CD14-positive monocyte (primary cell): Measurements from ENCODE around the gene SETD6. TPM values are rescaled to one million over a fixed set of nuclear protein-coding genes. Genes with fewer than 3 reads are reported as not detected.

ENCODE experiments used
- DNase-seq, 3 donors: peaks; one replicate each; pipeline ENCODE4 v3.0.0-alpha.2; 2011 to 2022
- H2AFZ ChIP-seq: 2 replicates; pipeline ENCODE4 v1.6.0; 2012; ENCODE audit warnings: mild to moderate bottlenecking, low read depth, low read length, inconsistent platforms; ENCODE audit not compliant: insufficient read depth, poor library complexity, severe bottlenecking
- H3K27ac ChIP-seq, 2 donors: 1 replicate in 1 of 2; 2 replicates in 1 of 2; pipeline ENCODE4 v1.5.1; 2012 to 2013; ENCODE audit warnings: low read length in 2 of 2, control low read depth in 1 of 2, inconsistent platforms in 1 of 2, low read depth in 1 of 2, mild to moderate bottlenecking in 1 of 2
- H3K27me3 ChIP-seq, 2 donors: one replicate each; pipeline versions ENCODE4 v1.6.0 to v1.6.1; 2011 to 2013; ENCODE audit warnings: low read length in 2 of 2; ENCODE audit not compliant: control insufficient read depth in 2 of 2, insufficient read depth in 2 of 2
- H3K36me3 ChIP-seq, 2 donors: replicated peaks in 1 of 2; 1 replicate in 1 of 2; 2 replicates in 1 of 2; pipeline versions ENCODE4 v1.5.1 to v1.6.1; 2012 to 2013; ENCODE audit warnings: low read length in 2 of 2, control low read depth in 1 of 2, inconsistent platforms in 1 of 2, mild to moderate bottlenecking in 1 of 2; ENCODE audit not compliant: insufficient read depth in 2 of 2, control insufficient read depth in 1 of 2
- H3K4me1 ChIP-seq, 2 donors: 1 replicate in 1 of 2; 2 replicates in 1 of 2; pipeline versions ENCODE4 v1.5.1 to v1.6.1; 2012 to 2013; ENCODE audit warnings: low read length in 2 of 2, control low read depth in 1 of 2, inconsistent platforms in 1 of 2, mild to moderate bottlenecking in 1 of 2, moderate library complexity in 1 of 2; ENCODE audit not compliant: insufficient read depth in 2 of 2, control insufficient read depth in 1 of 2
- H3K4me2 ChIP-seq: replicated peaks from 2 replicates; pipeline ENCODE3; 2012; ENCODE audit warnings: low read length, moderate library complexity, mild to moderate bottlenecking; ENCODE audit not compliant: poor library complexity, severe bottlenecking; ENCODE audit errors: extremely low read depth
- H3K4me3 ChIP-seq, 3 experiments: fragments of 200-600 bp in 1 of 3; sonication (generic) in 1 of 3; replicated peaks in 1 of 3; 1 replicate in 2 of 3; 2 replicates in 1 of 3; pipeline ENCODE4 v1.5.1; 2011 to 2013; ENCODE audit warnings: low read length in 3 of 3, mild to moderate bottlenecking in 3 of 3, control low read depth in 2 of 3, low read depth in 2 of 3, inconsistent platforms in 1 of 3, moderate library complexity in 1 of 3
- H3K79me2 ChIP-seq: 2 replicates; pipeline ENCODE4 v1.6.0; 2012; ENCODE audit warnings: mild to moderate bottlenecking, control low read depth, inconsistent platforms, low read length, moderate library complexity; ENCODE audit not compliant: insufficient read depth
- H3K9ac ChIP-seq: 2 replicates; pipeline ENCODE4 v1.6.0; 2017; ENCODE audit warnings: low read length, mild to moderate bottlenecking; ENCODE audit not compliant: insufficient read depth, poor library complexity, severe bottlenecking
- H3K9me3 ChIP-seq, 2 donors: replicated peaks in 1 of 2; 1 replicate in 1 of 2; 2 replicates in 1 of 2; pipeline versions ENCODE4 v1.5.1 to v1.6.1; 2012 to 2013; ENCODE audit warnings: low read length in 2 of 2, control low read depth in 1 of 2; ENCODE audit not compliant: control insufficient read depth in 1 of 2, insufficient read depth in 1 of 2
- H4K20me1 ChIP-seq: 2 replicates; pipeline ENCODE4 v1.6.0; 2012; ENCODE audit warnings: mild to moderate bottlenecking, low read length, control low read depth, moderate library complexity; ENCODE audit not compliant: insufficient read depth
- H3K27ac Mint-ChIP-seq, 7 donors: one replicate each; pipeline ENCODE4 v1.8.0; 2020; ENCODE audit warnings: mild to moderate bottlenecking in 7 of 7, mixed read lengths in 7 of 7, moderate library complexity in 6 of 7, inconsistent platforms in 2 of 7
- H3K27me3 Mint-ChIP-seq, 3 donors: one replicate each; pipeline ENCODE4 v1.8.0; 2021 to 2022; ENCODE audit warnings: low read depth in 3 of 3, mild to moderate bottlenecking in 3 of 3, mixed read lengths in 3 of 3, moderate library complexity in 3 of 3, inconsistent platforms in 1 of 3
- H3K36me3 Mint-ChIP-seq, 2 donors: one replicate each; pipeline ENCODE4 v1.8.0; 2020; ENCODE audit warnings: mixed read lengths in 2 of 2, inconsistent platforms in 1 of 2, mild to moderate bottlenecking in 1 of 2
- H3K4me1 Mint-ChIP-seq: one replicate; pipeline ENCODE4 v1.8.0; 2020; ENCODE audit warnings: mild to moderate bottlenecking, mixed read lengths
- H3K4me3 Mint-ChIP-seq, 2 donors: one replicate each; pipeline ENCODE4 v1.8.0; 2020; ENCODE audit warnings: mild to moderate bottlenecking in 2 of 2, mixed read lengths in 2 of 2, moderate library complexity in 1 of 2
- H3K9me3 Mint-ChIP-seq, 7 donors: one replicate each; pipeline ENCODE4 v1.8.0; 2020 to 2022; ENCODE audit warnings: mixed read lengths in 7 of 7, mild to moderate bottlenecking in 6 of 7, moderate library complexity in 6 of 7, inconsistent platforms in 2 of 7
- WGBS: methylation state at CpG from one replicate; pipeline ENCODE4 v1.1.5; 2013; ENCODE audit warnings: missing lambda C conversion rate; ENCODE audit not compliant: insufficient coverage; 5-methylcytosine and 5-hydroxymethylcytosine counted together
- intact Hi-C, 2 donors: fragments of 100-400 bp; cut with micrococcal nuclease; formaldehyde crosslinking; loops; one replicate each; pipeline versions ENCODE4 v1.15.0 to v1.15.1; 2023
- polyA minus RNA-seq: library from RNA; depleted of rRNA, polyadenylated mRNA; stranded (reverse); fragments of >200 nt; gene quantifications from 2 replicates; pipeline ENCODE4 v1.2.3, GENCODE V29; 2012
- polyA plus RNA-seq, 3 donors: library from polyadenylated mRNA; depleted of rRNA in 1 of 3; unstranded in 2 of 3; stranded (reverse) in 1 of 3; fragments of 300-500 nt in 2 of 3; fragments of >200 nt in 1 of 3; fragmentation: Illumina TruSeq in 2 of 3; gene quantifications; 1 replicate in 2 of 3; 2 replicates in 1 of 3; pipeline ENCODE4 v1.2.3, GENCODE V29; 2012 to 2021
- total RNA-seq, 12 experiments: library from RNA in 1 of 12; stranded (reverse) in 1 of 12; fragments of 120-200 nt in 1 of 12; gene quantifications; one replicate each; pipeline ENCODE4 v1.2.4 and lab custom pipeline; 2013 to 2026; ENCODE audit warnings: mixed read lengths in 6 of 12, inconsistent platforms in 1 of 12
- TF ChIP-seq, protein P1 (sequence below): fragments of 200-600 bp; IDR thresholded peaks from one replicate; pipeline ENCODE4 v1.8.0; 2022; ENCODE audit warnings: antibody characterized with exemption, mild to moderate bottlenecking

The SETD6 gene, protein sequence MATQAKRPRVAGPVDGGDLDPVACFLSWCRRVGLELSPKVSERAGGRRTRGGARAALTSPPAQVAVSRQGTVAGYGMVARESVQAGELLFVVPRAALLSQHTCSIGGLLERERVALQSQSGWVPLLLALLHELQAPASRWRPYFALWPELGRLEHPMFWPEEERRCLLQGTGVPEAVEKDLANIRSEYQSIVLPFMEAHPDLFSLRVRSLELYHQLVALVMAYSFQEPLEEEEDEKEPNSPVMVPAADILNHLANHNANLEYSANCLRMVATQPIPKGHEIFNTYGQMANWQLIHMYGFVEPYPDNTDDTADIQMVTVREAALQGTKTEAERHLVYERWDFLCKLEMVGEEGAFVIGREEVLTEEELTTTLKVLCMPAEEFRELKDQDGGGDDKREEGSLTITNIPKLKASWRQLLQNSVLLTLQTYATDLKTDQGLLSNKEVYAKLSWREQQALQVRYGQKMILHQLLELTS
- 8.1 TPM for total RNA-seq (2013)
- polyA plus RNA-seq = 10 to 100 TPM in 1 of 3 donors, 1 to 10 TPM in 2; 2.5 to 13.7 (median 3.4) TPM
- 8.6 and 9.0 TPM in 2 replicates for polyA minus RNA-seq
- total RNA-seq (lab: John Stamatoyannopoulos, UW) = 0.75 to 9.6 (median 5.6) reads per million in 11 experiments

DNA sequence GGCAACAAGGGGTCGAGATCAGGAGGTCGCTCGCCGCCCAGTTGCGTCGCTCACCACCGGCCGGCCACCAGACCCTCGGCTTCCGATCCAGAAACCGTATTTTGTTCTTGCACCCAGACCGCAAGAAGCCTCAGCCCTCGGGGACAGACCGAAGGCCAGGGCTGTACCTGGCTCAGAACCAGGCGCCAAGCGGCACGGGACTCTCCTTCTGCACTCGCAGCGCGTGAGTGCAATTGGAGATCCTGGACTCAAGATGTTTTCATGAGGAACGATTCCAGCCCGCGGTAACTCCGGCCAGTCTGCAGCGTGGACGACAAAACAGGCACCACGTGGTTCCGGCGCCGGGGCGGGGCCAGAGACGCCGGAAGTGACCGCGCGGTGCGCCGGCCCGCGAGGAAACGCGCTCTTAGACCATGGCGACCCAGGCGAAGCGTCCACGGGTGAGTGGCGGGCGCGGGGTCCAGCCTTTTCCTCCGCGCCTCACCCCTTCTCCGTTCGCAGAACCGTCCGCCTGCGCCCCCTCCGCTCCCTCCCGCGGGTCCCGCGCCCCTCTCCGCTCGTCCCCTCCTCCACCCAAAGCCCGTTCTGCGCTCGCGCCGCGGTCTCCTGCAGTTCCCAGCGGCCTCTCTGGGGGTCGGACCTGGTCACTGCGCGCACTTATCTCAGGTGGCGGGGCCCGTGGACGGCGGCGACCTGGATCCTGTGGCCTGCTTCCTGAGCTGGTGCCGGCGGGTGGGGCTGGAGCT, at the start of gene SETD6:
TSS of gene SETD6 (plus strand) at position 393 of the 746 bp plus-strand sequence. CDS start at position 414, 21 bp downstream.
- H3K27me3 ChIP-seq = no peaks in the 10 kb centered on the region
- peak within 1 kb of the TSS; percentile 68 to 90 (median 75) for H3K4me3 ChIP-seq
- Mint-ChIP-seq H3K4me3 (peak within 1 kb of the TSS; percentile 89 to 97), H3K27ac (peak within 1 kb of the TSS; percentile 57 to 92 (median 87)), H3K4me1 (peaks cover 11% of the 10 kb centered on the region), H3K36me3 (peaks cover 27 to 32% of the 10 kb centered on the region in 2 donors), H3K27me3 (peaks cover 0 to 2% (median 0%) of the 10 kb centered on the region in 3 donors), H3K9me3 (no peaks in the 10 kb centered on the region)
- peaks cover 27 to 36% of the 10 kb centered on the region in 2 donors for H3K36me3 ChIP-seq
- H3K4me1 ChIP-seq = peaks cover 13 to 21% of the 10 kb centered on the region in 2 donors
- no peaks in the 10 kb centered on the region for H3K9me3 ChIP-seq
- H3K9ac ChIP-seq = peak within 1 kb of the TSS; percentile 76
- intact Hi-C loops = loop anchor here (2.0 to 10.0 kb wide), 4 partner anchors 110 to 150 kb away; partner anchors contain the start of gene CNOT1 (in 2 of the 2)
- peak; percentile 72 to 78 (median 76) for DNase-seq
- H4K20me1 ChIP-seq = peaks cover 33% of the 10 kb centered on the region
- peak within 1 kb of the TSS; percentile 28 to 71 for H3K27ac ChIP-seq
- no peaks in the 10 kb centered on the region for H3K79me2 ChIP-seq
- H2AFZ ChIP-seq = peak within 1 kb of the TSS; percentile 98
- TF ChIP-seq, protein P1, sequence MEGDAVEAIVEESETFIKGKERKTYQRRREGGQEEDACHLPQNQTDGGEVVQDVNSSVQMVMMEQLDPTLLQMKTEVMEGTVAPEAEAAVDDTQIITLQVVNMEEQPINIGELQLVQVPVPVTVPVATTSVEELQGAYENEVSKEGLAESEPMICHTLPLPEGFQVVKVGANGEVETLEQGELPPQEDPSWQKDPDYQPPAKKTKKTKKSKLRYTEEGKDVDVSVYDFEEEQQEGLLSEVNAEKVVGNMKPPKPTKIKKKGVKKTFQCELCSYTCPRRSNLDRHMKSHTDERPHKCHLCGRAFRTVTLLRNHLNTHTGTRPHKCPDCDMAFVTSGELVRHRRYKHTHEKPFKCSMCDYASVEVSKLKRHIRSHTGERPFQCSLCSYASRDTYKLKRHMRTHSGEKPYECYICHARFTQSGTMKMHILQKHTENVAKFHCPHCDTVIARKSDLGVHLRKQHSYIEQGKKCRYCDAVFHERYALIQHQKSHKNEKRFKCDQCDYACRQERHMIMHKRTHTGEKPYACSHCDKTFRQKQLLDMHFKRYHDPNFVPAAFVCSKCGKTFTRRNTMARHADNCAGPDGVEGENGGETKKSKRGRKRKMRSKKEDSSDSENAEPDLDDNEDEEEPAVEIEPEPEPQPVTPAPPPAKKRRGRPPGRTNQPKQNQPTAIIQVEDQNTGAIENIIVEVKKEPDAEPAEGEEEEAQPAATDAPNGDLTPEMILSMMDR = no peak
- peak within 1 kb of the TSS; percentile 92 for H3K4me2 ChIP-seq
- WGBS = 0% methylated on average over 80 of the region's 80 CpGs

DNA sequence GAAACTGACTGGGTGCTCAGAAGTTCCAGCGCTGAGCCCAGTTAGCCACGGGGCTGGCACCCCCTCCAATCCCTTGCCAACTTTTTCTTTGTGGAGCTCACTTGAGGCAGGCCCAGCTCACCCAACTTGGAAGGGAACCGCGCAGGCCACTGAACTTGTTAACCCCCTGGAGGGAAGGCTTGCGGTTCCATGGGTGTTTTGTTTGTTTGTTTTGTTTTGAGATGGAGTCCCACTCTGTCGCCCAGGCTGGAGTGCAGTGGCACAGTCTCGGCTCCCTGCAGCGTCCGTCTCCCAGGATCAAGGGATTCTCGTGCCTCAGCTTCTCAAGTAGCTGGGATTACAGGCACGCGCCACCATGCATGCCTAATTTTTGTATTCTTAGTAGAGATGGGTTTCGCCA, 49.5 kb upstream of the SETD6 start:
- Histone ChIP-seq H3K9me3 (peaks cover 0 to 11% of the 10 kb centered on the region in 2 donors), H3K4me2 (no peak overlapping the region), H3K4me1 (peaks cover 0 to 6% of the 10 kb centered on the region in 2 donors), H3K79me2 (no peaks in the 10 kb centered on the region), H3K9ac (no peak overlapping the region), H4K20me1 (no peaks in the 10 kb centered on the region), H3K36me3 (no peaks in the 10 kb centered on the region), H3K27ac (no peak overlapping the region), H2AFZ (no peak overlapping the region), H3K27me3 (peaks cover 37 to 52% of the 10 kb centered on the region in 2 donors), H3K4me3 (no peak overlapping the region)
- peak overlapping the region in 1 of 2 donors; percentile 56 for H3K4me3 Mint-ChIP-seq
- H3K36me3 Mint-ChIP-seq = peaks cover 0 to 2% of the 10 kb centered on the region in 2 donors
- H3K4me1 Mint-ChIP-seq = peaks cover 2% of the 10 kb centered on the region
- H3K27ac Mint-ChIP-seq = no peak overlapping the region
- H3K27me3 Mint-ChIP-seq = peaks cover 49 to 85% (median 72%) of the 10 kb centered on the region in 3 donors
- intact Hi-C loops = no loop called here
- TF ChIP-seq, protein P1 = no peak
- WGBS = 80% methylated on average over 8 of the region's 13 CpGs
- DNase-seq = no peak
- H3K9me3 Mint-ChIP-seq = peaks cover 0 to 12% (median 2%) of the 10 kb centered on the region in 7 donors
